ENCODE measurements around the gene LPIN1.
"Not testable (repeated sequence)": the region's sequence is repeated elsewhere in the genome, so short reads cannot be mapped to it uniquely, and the experiment has no call there.

The LPIN1 gene

DNA sequence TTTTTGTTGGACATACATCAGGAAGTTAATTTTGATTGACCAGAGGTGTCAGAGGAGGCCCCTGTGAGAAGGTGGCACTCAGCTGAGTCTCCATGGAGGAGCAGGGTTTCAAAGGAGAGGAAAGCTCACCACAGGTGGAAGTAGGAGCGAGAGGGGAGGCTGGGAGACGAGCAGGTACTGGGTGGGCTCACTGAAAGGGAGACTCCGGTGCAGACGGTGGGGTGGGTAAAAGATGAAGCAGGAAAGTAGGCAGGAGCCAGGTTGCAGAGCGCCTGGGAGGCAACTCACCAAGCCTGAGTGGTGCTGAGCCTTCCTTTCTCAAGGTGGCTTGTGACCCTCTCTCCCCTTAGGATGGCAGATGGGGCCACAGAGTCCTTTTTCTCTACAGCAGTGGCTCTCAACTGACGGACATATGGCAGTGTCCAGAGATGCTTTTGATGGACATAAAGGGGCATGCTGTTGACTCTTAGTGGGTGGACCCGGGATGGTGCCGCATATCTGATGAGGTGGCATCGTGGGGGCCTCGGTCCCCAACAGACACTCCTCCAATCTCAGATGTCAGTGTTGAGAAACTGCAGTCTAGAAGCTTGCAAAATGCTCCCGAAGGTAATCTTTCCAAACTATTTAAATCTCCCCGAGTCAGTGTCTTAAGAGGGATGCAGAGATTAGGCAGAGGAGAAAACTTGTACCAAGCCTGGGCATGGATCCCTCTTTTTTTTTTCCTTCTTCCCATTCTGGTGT lies 64.0 kb downstream of the LPIN1 start:
- no peak for DNase-seq (ENCODE audit: low read depth in 3 of 3)

DNA sequence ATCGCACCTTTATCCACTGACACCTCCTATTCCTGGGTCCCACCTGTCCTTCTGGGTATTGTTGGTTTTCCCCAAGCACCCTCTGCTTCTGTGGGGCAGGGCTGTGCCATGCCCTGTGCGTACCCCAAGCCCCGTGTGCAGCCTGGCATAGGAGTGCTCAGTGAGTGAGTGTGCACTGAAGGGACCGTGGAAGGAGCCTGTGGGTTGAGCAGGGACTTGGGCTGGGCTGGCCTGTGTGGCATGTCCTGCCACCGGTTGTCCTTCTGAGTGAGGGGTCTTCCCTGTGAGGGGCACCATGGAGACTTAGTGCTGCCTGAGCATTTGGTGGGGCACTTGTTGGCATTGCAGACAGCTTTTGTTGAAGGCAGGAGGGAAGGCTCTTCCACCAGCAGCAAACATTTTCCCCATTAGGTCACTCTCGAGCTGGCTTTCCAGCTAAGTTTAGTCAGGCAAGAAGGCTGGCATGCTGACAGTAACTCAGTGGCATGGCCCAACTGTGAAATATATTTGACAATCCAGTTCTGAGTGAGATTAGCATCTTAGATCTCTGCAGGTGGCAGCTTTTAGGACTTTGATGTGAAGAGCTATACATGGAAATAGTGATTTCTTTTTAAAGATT lies 64.7 kb downstream of the LPIN1 start:
- no peak for DNase-seq (ENCODE audit: low read depth in 3 of 3)

- DNase-seq (ENCODE audit: low read depth in 3 of 3): no peak
Observed at GRCh38 chr2:11812466-11813248, 66.2 kb downstream of the LPIN1 start.

DNA sequence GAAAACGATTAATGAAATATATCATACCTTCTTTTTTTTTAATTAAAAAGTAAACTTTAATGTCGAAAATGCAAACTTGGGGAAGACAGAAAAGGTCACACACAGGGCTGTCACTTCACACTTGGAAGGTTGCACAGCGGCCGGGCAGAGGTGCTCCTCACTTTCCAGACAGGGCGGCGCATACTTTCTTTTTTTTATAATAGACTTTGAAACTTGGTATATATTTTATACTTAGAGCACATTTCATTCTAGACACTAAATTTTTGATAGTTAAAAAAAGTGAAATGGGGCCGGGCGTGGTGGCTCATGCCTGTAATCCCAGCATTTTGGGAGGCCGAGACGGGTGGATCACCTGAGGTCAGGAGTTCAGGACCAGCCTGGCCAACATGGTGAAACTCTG lies 66.9 kb downstream of the LPIN1 start:
- DNase-seq (ENCODE audit: low read depth in 3 of 3): not testable (repeated sequence)

DNA sequence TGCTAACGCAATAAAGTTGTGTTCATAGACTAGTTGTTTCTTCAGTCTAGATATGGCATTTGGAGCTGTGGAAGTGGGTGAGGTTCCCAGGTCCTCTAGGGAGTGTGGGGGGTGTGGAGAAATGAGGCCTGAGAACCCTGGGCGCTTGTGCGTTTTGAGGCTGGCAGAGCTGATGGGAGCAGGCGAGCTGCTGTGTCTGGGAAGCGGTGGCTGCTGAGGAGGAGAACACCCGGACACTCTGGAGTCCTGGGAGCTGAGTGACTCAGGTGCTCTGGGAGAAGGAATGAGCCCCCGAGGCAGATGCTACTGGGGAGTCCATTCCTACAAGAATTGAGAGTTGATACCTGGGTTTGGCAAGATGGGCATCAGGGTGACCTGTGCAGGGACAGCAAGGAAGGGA lies 67.5 kb downstream of the LPIN1 start:
- DNase-seq (ENCODE audit: low read depth in 3 of 3): no peak

DNA sequence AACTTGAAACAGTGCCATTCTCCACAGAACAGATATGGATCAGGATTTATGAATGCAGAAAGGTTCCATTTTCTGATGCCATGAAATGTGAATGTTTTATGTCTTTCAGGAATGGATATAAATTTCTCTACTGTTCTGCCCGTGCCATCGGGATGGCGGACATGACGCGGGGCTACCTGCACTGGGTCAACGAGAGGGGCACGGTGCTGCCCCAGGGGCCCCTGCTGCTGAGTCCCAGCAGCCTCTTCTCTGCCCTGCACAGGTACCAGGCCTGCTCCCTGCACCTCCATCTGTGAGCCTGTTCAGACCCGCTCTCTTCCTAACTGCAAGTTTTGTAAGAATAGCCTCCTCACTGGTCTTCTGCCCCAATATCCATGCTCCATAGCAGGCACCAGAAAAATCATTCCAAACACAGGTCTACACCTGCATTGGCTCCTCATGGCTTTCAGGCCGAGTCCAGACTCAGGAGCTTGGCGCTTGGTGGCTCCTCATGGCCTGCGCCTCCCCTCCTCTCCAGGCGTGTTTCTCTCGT lies 68.6 kb downstream of the LPIN1 start:
- no peak for DNase-seq (ENCODE audit: low read depth in 3 of 3)

- DNase-seq (ENCODE audit: low read depth in 3 of 3): not testable (repeated sequence)
Observed at GRCh38 chr2:11816935-11817334, 70.5 kb downstream of the LPIN1 start.

DNA sequence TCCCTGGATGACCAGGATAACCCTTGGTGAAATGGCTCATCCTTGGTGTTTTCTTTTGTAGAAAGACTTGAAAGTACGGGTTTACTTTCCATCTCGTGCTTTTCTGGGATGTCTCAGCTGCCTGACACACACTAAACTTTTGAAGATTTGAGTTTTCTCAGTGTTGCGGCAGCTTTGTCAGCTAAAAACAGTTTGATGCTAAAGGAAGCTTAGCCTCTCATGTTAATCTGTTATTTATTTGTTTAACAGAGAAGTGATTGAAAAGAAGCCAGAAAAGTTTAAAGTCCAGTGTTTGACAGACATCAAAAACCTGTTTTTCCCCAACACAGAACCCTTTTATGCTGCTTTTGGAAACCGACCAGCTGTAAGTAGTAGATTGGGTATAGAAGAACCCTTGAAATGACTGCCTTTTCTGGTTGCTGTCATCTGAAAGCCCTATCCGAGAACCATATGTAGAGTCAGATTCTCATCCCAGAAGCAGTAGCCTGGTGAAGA lies 72.8 kb downstream of the LPIN1 start:
- DNase-seq (ENCODE audit: low read depth in 3 of 3): no peak

- DNase-seq (ENCODE audit: low read depth in 3 of 3): no peak
Observed at GRCh38 chr2:11820650-11821049, 74.2 kb downstream of the LPIN1 start.

GRCh38 chr2:11821705-11822104 lies 75.3 kb downstream of the LPIN1 start:
- DNase-seq (ENCODE audit: low read depth in 3 of 3): no peak

- DNase-seq (ENCODE audit: low read depth in 3 of 3): not testable (repeated sequence)
Observed at GRCh38 chr2:11822359-11822745, 75.9 kb downstream of the LPIN1 start.

DNA sequence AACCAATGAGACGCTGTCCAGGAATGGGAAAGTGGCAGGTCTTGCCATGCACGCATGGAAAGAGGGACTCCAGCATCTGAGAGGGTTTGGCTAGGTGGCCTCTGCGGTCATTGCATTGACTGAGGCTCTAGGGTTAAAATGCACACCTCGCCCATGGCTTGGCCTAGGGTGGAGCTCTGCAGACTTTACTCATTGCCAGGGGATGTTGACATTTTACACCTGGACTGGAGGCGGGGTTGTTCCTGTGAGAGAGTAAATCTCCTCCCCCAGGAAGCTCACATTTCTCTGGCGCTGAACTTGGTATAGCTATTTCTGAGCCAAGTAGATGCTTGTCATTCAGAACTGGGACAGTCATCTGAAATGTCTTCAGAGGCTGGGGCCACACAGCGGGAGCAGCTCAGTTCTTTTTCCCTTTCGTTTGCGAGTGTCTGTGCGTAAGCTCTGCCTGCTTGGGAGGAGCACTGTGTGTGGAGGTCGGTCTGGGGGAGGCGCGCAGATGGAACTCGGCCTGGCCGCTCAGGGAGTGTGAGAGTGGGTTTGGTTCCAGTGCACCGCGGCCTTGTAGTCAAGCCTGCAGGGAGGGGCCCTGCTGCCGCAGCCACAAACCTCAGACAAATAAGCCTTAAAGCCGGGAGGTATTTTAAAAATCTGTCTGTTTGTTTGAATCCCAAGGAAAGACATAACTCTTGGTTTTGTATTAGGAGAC lies 76.5 kb downstream of the LPIN1 start:
- DNase-seq (ENCODE audit: low read depth in 3 of 3): no peak

DNA sequence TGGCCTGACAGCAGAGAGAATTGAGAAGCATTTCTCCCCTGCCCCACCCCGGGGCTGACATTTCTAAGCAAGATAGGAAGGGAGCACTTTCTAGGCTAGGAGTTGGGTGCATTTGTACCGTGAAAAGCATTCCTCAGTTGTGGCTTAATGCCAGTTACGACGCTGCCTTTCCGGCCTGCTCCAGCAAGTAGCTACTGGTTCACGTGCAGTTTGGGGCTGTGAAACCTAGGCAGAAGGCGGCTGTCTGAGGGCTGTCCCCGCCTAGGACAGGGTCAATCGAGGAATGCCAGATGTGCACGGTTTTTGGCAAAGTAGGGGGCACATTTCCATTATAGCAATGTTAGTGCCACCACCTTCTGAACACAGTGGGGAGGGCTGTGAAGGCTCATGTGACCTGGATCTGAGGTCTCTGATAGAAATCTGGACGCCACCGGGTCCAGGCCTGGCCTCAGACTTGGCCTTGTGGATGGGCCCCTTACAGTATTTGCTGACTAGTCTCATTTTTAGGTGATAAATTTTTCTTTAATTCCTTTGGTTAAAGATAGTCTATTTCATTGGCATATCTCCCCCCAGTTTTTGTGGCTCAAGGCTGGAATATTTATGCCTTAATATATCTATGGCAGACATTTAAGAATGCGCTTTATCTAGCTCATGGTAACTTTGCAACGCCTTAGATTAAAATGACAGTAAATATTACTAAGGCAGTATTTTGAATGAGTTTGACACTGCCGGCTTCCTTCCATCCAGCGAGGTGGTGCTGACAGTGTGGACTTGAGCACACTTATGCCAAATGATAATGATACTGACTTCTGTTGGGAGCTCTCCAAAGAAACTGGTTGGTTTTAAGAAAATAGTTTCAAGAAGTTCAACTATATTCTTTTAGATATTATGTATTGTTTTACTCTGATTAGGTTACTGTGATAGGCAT lies 78.7 kb downstream of the LPIN1 start:
- no peak for DNase-seq (ENCODE audit: low read depth in 3 of 3)

DNA sequence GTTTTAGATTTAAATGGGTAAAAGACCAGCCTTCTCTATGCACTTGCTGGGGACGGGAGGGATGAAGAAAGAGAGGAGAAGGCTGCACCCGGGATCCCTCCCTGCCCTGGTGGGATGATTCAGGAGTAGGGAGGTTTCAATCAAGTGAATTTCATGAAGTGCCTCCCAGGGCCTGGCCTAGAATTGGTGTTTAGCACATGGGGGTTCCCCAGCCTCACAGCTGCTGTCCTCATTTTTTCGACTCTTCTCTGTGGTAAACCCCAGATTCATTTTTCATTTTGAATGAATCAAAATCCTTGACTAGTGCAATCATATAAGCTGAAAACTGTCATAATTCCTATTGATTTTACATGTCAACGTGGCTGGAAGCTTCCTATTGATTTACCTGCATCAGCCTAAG lies 81.1 kb downstream of the LPIN1 start:
- DNase-seq (ENCODE audit: low read depth in 3 of 3): peak in 2 of 3 experiments; percentile 17 to 32

GRCh38 chr2:11828933-11829323 lies 82.5 kb downstream of the LPIN1 start:
- DNase-seq (ENCODE audit: low read depth in 3 of 3): no peak

DNA sequence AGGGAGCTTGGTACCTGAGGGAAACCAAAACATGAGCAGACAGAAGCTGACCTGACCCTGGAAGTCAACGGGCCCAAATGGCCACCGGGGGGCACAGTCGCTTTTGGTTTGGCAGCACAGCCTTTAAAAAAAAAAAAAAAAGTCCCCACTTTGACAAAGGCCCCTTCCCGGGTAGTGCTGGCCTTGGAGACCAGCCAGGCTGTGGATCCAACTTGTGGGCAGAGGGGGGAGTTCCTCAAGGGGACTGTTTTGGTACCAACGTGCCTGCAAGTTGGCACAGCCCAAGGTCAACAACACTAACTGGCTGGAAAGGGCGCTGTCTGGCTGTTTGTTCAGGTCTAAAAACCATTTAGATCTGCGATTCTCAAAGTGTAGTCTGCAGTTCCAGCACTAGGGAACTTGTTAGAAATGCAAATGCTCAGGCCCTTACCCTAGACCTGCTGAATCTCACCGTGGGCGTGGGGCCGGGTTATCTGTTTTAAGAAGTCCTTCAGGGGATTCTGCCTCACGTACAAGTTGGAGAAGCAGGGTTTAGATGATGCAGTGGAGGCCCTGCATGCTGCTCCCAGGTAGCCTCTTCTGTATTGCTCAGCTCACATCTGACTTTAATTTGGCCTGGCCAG lies 83.0 kb downstream of the LPIN1 start:
- DNase-seq (ENCODE audit: low read depth in 3 of 3): peak; percentile 19 to 60 (median 30)

GRCh38 chr2:11829947-11830707 lies 83.7 kb downstream of the LPIN1 start:
- peak; percentile 27 to 34 (median 31) for DNase-seq (ENCODE audit: low read depth in 3 of 3)

- no peak for DNase-seq (ENCODE audit: low read depth in 3 of 3)
Observed at GRCh38 chr2:11830708-11831301, 84.4 kb downstream of the LPIN1 start.

DNA sequence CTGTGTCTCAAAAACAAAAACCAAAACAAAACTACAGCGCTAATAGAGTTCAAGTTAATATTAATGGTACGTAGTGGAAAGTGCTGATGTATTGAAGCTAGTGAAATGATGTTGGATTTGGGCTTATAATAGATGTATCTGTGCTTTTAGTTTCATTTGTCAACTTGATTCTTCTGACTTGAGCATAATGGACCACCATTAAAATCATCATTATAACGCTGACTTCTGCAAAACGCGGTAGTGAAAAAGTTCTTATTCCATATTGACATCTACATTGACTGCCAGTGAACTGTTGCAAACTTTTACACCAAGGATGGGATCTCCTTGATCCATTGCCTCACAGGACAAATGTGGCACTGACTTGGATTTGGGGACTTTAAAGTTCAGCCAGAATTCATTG lies 85.0 kb downstream of the LPIN1 start:
- DNase-seq (ENCODE audit: low read depth in 3 of 3): no peak

Measured in stimulated activated CD4-positive, alpha-beta T cell treated with anti-CD3 and anti-CD28 coated beads, TNF-alpha, amount 100 ng/mL, for 24 hours (primary cell).